Esophagus squamous epithelium (tissue), 4 donors: ENCODE results near the gene FPR1.

Source experiments
- POLR2A ChIP-seq, 4 donors: fragments of 450-650 bp; IDR thresholded peaks; one replicate each; pipeline ENCODE4 v1.6.1; 2017; ENCODE audit warnings: antibody characterized with exemption in 4 of 4, mild to moderate bottlenecking in 4 of 4, moderate library complexity in 3 of 4
- TF ChIP-seq, protein P1 (sequence below), 6 experiments: fragments of 450-650 bp in 4 of 6; fragments of 200-600 bp in 2 of 6; sonication (generic) in 2 of 6; IDR thresholded peaks; one replicate each; pipeline ENCODE4 v1.5.1; 2016 to 2019; ENCODE audit warnings: antibody characterized with exemption in 6 of 6, mild to moderate bottlenecking in 4 of 6, moderate library complexity in 4 of 6

- TF ChIP-seq, protein P1, sequence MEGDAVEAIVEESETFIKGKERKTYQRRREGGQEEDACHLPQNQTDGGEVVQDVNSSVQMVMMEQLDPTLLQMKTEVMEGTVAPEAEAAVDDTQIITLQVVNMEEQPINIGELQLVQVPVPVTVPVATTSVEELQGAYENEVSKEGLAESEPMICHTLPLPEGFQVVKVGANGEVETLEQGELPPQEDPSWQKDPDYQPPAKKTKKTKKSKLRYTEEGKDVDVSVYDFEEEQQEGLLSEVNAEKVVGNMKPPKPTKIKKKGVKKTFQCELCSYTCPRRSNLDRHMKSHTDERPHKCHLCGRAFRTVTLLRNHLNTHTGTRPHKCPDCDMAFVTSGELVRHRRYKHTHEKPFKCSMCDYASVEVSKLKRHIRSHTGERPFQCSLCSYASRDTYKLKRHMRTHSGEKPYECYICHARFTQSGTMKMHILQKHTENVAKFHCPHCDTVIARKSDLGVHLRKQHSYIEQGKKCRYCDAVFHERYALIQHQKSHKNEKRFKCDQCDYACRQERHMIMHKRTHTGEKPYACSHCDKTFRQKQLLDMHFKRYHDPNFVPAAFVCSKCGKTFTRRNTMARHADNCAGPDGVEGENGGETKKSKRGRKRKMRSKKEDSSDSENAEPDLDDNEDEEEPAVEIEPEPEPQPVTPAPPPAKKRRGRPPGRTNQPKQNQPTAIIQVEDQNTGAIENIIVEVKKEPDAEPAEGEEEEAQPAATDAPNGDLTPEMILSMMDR (IDR thresholded peaks at IDR 0.05) = peak in 5 of 6 experiments; percentile 45 to 69 (median 57)
- TF ChIP-seq POLR2A (IDR thresholded peaks at IDR 0.05) = no peak
Observed at GRCh38 chr19:51712461-51713081, 39.1 kb downstream of the FPR1 start.
